Measurements from ENCODE around the gene EBF3.

DNA sequence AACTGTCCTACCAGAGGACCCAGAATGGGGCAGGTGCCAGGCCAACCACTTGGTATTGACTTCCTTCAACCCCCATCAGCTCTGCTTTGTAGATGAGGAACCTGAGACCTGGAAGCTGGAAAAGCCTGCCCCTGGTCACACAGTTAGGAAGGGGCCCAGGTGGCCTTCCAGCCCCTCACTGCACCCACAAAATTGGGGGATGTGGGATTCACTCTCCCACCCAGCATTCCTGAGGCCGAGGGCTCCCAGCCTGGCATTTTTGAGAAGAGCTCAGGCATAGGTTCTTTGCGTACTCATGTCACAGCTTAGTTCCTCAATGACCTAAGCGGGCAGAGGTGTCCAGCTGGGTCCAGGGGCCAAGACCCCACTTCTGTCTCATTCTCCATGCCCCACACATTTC, 46.1 kb downstream of the EBF3 start:
- TF ChIP-seq REST (IDR thresholded peaks at IDR 0.05; ENCODE audit: insufficient read depth in 1 of 2, low read depth in 2 of 2, low read length in 2 of 2), result no peak
- no peak for TF ChIP-seq TAF1 (IDR thresholded peaks at IDR 0.05; ENCODE audit: borderline replicate concordance, insufficient read depth, low read length)
- no peak for TF ChIP-seq SIN3A (IDR thresholded peaks at IDR 0.05; ENCODE audit: borderline replicate concordance, insufficient read depth, low read length)
- TF ChIP-seq POLR2AphosphoS5 (IDR thresholded peaks at IDR 0.05; ENCODE audit: low read depth, low read length), result no peak
- no peak for TF ChIP-seq FOXP2 (optimal IDR thresholded peaks at IDR 0.05; ENCODE audit: borderline replicate concordance, extremely low read depth, extremely low read length, insufficient read depth)

Data from PFSK-1 (cell line).